K562 (cell line): ENCODE data around the gene GABARAP. TPM values are rescaled to one million over a fixed set of nuclear protein-coding genes. Genes with fewer than 3 reads are reported as not detected.

Experiments
- ATAC-seq: fragments of 200-7000 bp; cut with Tn5 transposase; 3 replicates; pipeline ENCODE4 v1.9.1; 2020; ENCODE audit warnings: moderate library complexity
- BruUV-seq: library from RNA; stranded (reverse); fragments of 400-500 nt; replicated peaks from 2 replicates; lab custom pipeline; 2021; lab: Mats Ljungman, UMichigan
- CTCF ChIA-PET: fragments of 300-600 bp; formaldehyde crosslinking; extraction: SDS; loops from one replicate; lab custom pipeline; 2021; ENCODE audit warnings: low intra/inter-chr PET ratio; lab: Yijun Ruan, JAX
- POLR2A ChIA-PET: fragments of 300-600, 350-650 bp; sonication (Branson Sonifier 250); formaldehyde crosslinking; extraction: SDS; loops from one replicate; lab custom pipeline; 2021; ENCODE audit warnings: antibody characterized with exemption, inconsistent platforms; lab: Yijun Ruan, JAX
- DNase-seq, 4 experiments: peaks; one replicate each; pipeline versions ENCODE4 v3.0.0 to v3.0.0-alpha.2; 2011 to 2018; ENCODE audit warnings: low spot score in 3 of 4, mixed read lengths in 3 of 4; ENCODE audit errors: extremely low read depth in 1 of 4
- FAIRE-seq: peaks from 2 replicates; lab custom pipeline; 2011; peaks lifted over from hg19 to GRCh38; lab: Jason Lieb, UNC
- H2AFZ ChIP-seq: 2 replicates; pipeline ENCODE4 v1.6.0; 2011; ENCODE audit warnings: low read depth, low read length, control low read depth, inconsistent platforms
- H3K27ac ChIP-seq: fragments of 200-600 bp; 3 replicates; pipeline ENCODE4 v1.8.0; 2011; ENCODE audit warnings: low read depth, mild to moderate bottlenecking, control low read depth, inconsistent platforms, low read length, moderate library complexity, mixed read lengths; ENCODE audit errors: extremely low read depth
- H3K27me3 ChIP-seq, 2 experiments: fragments of 300-600 bp in 1 of 2; 2 replicates in 1 of 2; 3 replicates in 1 of 2; pipeline versions ENCODE4 v1.6.0 to v1.8.0; 2011; ENCODE audit warnings: inconsistent platforms in 2 of 2, low read length in 2 of 2, mild to moderate bottlenecking in 1 of 2, mixed read lengths in 1 of 2, moderate library complexity in 1 of 2; ENCODE audit not compliant: control insufficient read depth in 2 of 2, insufficient read depth in 2 of 2
- H3K36me3 ChIP-seq: fragments of 300-600 bp; 3 replicates; pipeline ENCODE4 v1.8.0; 2011; ENCODE audit warnings: mild to moderate bottlenecking, low read length, inconsistent platforms; ENCODE audit not compliant: control insufficient read depth, insufficient read depth
- H3K4me1 ChIP-seq, 2 experiments: fragments of 200-600 bp in 1 of 2; replicated peaks in 1 of 2; 2 replicates in 1 of 2; 3 replicates in 1 of 2; pipeline versions ENCODE4 v1.5.1 to v1.8.0; 2011; ENCODE audit warnings: inconsistent platforms in 2 of 2, low read length in 2 of 2, mild to moderate bottlenecking in 1 of 2, mixed read lengths in 1 of 2, moderate library complexity in 1 of 2; ENCODE audit not compliant: control insufficient read depth in 2 of 2, insufficient read depth in 2 of 2
- H3K4me2 ChIP-seq: 2 replicates; pipeline ENCODE4 v1.6.1; 2011; ENCODE audit warnings: low read length, control low read depth, inconsistent platforms, mixed read lengths; ENCODE audit not compliant: insufficient read depth
- H3K4me3 ChIP-seq: fragments of 200-600 bp; sonication (generic), shearing (Covaris generic); 2 replicates; pipeline ENCODE4 v1.5.1; 2016; ENCODE audit warnings: control low read depth, inconsistent platforms
- H3K79me2 ChIP-seq: fragments of 200-600 bp; 3 replicates; pipeline ENCODE4 v1.8.0; 2011; ENCODE audit warnings: low read length, inconsistent platforms; ENCODE audit not compliant: control insufficient read depth, insufficient read depth
- H3K9ac ChIP-seq, 2 experiments: 2 replicates each; pipeline versions ENCODE4 v1.6.0 to v1.6.1; 2011; ENCODE audit warnings: low read depth in 2 of 2, low read length in 2 of 2, control low read depth in 1 of 2, inconsistent platforms in 1 of 2, mild to moderate bottlenecking in 1 of 2, mixed read lengths in 1 of 2; ENCODE audit not compliant: insufficient read depth in 1 of 2
- H3K9me1 ChIP-seq: one replicate; pipeline ENCODE4 v1.6.0; 2011; ENCODE audit warnings: inconsistent platforms, mild to moderate bottlenecking, low read length, moderate library complexity; ENCODE audit not compliant: control insufficient read depth, insufficient read depth
- H3K9me3 ChIP-seq: replicated peaks from 2 replicates; pipeline ENCODE4 v1.5.1; 2011; ENCODE audit warnings: low read depth, low read length, inconsistent platforms; ENCODE audit not compliant: control insufficient read depth, insufficient read depth
- H4K20me1 ChIP-seq: replicated peaks from 2 replicates; pipeline ENCODE4 v1.6.1; 2011; ENCODE audit warnings: low read length, inconsistent platforms, mixed read lengths; ENCODE audit not compliant: control insufficient read depth, insufficient read depth
- ARID4B ChIP-seq: sonication (generic); formaldehyde crosslinking; IDR thresholded peaks from 2 replicates; pipeline ENCODE4 v1.8.0; 2022; ENCODE audit warnings: mild to moderate bottlenecking, missing genetic modification reagents
- CAMTA2 ChIP-seq: fragments of 250-450 bp; sonication (Bioruptor Pico); conservative IDR thresholded peaks from 2 replicates; pipeline ENCODE4 v1.5.1; 2022
- CCAR2 ChIP-seq: fragments of 200-400 bp; formaldehyde crosslinking; IDR thresholded peaks from 2 replicates; pipeline ENCODE4 v1.6.1; 2017; ENCODE audit warnings: mild to moderate bottlenecking, low read depth, low read length
- DMBX1 ChIP-seq: fragments of 250-450 bp; sonication (Bioruptor Pico); IDR thresholded peaks from 2 replicates; pipeline ENCODE4 v1.8.0; 2022; ENCODE audit warnings: inconsistent platforms, mild to moderate bottlenecking, moderate library complexity, borderline replicate concordance
- HEY1 ChIP-seq: fragments of 250-450 bp; sonication (Bioruptor Pico); IDR thresholded peaks from 2 replicates; pipeline ENCODE4 v1.5.0; 2020; ENCODE audit warnings: mild to moderate bottlenecking, moderate library complexity, borderline replicate concordance
- POLR2G ChIP-seq: fragments of 200-400 bp; formaldehyde crosslinking; IDR thresholded peaks from 2 replicates; pipeline ENCODE4 v1.6.1; 2017; ENCODE audit warnings: low read depth, mild to moderate bottlenecking, antibody characterized with exemption, low read length, moderate library complexity
- RCOR1 ChIP-seq, 2 experiments: IDR thresholded peaks; 2 replicates each; pipeline ENCODE4 v1.6.1; 2012; ENCODE audit warnings: low read depth in 2 of 2, low read length in 2 of 2, borderline replicate concordance in 1 of 2, improper control_type of control experiment in 1 of 2
- ZNF12 ChIP-seq: sonication (generic); formaldehyde crosslinking; IDR thresholded peaks from 2 replicates; pipeline ENCODE4 v1.4.0; 2020; ENCODE audit warnings: mild to moderate bottlenecking, missing genetic modification reagents
- ZNF507 ChIP-seq: conservative IDR thresholded peaks from 2 replicates; pipeline ENCODE4 v1.6.1; 2017; ENCODE audit warnings: missing genetic modification characterization, missing compliant biosample characterization
- ZNF57 ChIP-seq: fragments of 450-650 bp; formaldehyde crosslinking; IDR thresholded peaks from 2 replicates; pipeline ENCODE4 v1.4.0; 2020; ENCODE audit warnings: mild to moderate bottlenecking, moderate library complexity
- WGBS: fragments of 100-300 bp; shearing (Covaris generic); methylation state at CpG from one replicate; pipeline ENCODE4 v1.1.6; 2016; ENCODE audit warnings: low coverage, mixed read lengths; ENCODE audit not compliant: insufficient coverage; ENCODE audit errors: missing lambda C conversion rate; 5-methylcytosine and 5-hydroxymethylcytosine counted together
- in situ Hi-C: fragments of 300-500 bp; cut with MboI; formaldehyde crosslinking; loops from 4 replicates; pipeline ENCODE4 v1.15.0; 2018; ENCODE audit warnings: inconsistent platforms, mixed read lengths
- intact Hi-C: fragments of 100-400 bp; cut with micrococcal nuclease; formaldehyde crosslinking; loops from 2 replicates; pipeline ENCODE4 v1.14.2; 2022
- polyA plus RNA-seq, 8 experiments: library from polyadenylated mRNA; depleted of rRNA in 4 of 8; stranded (reverse) in 5 of 8; unstranded in 3 of 8; fragments of >200 nt; fragmentation: Nextera tagmentation in 2 of 8; fragmentation: Illumina TruSeq in 1 of 8; extraction: Ambion mirVana in 2 of 8; extraction: Trizol in 1 of 8; gene quantifications; 2 replicates each; pipeline versions ENCODE4 v1.2.1 to v1.2.3, GENCODE V29; 2011 to 2014; ENCODE audit warnings: inconsistent platforms in 1 of 8, missing spikeins in 1 of 8
- total RNA-seq, 7 experiments: library from RNA; depleted of rRNA in 6 of 7; stranded (reverse); fragments of >200 nt in 6 of 7; fragmentation: Illumina TruSeq in 2 of 7; extraction: Trizol in 2 of 7; gene quantifications; 2 replicates each; pipeline versions ENCODE4 v1.2.1 to v1.2.3, GENCODE V29; 2011 to 2021; ENCODE audit warnings: low replicate concordance in 1 of 7

The GABARAP gene
- total and polyA plus RNA-seq, 9 of the 15 experiments (the other 6 are each of a cell fraction or from before 2014, with no cell fraction given): 47.5 to 373 (median 152) TPM

- ChIA-PET POLR2A (no interaction called here), CTCF (no interaction called here)
- H3K4me1 ChIP-seq: peaks cover 3 to 6% of the 10 kb centered on the region in 2 experiments; a peak in 3 of 5 replicates
- DNase-seq (no peak), FAIRE-seq (no peak), ATAC-seq (no peak)
- H3K9ac ChIP-seq: no peak overlapping the region
- H2AFZ ChIP-seq: no peak overlapping the region
- BruUV-seq: no TSS peak
- TF ChIP-seq CCAR2 (no peak), HEY1 (no peak)
- no peaks in the 10 kb centered on the region for H3K27me3 ChIP-seq
- H3K27ac ChIP-seq: no peak overlapping the region
- H3K36me3 ChIP-seq: peaks cover 11% of the 10 kb centered on the region; the same call in 1 of the 3 replicates
- intact Hi-C loops: no loop called here
- H3K79me2 ChIP-seq: no peaks in the 10 kb centered on the region
- H4K20me1 ChIP-seq: no peaks in the 10 kb centered on the region
- no peaks in the 10 kb centered on the region for H3K9me1 ChIP-seq
- in situ Hi-C loops: no loop called here
- no peak overlapping the region for H3K4me3 ChIP-seq
- no peaks in the 10 kb centered on the region for H3K9me3 ChIP-seq
- H3K4me2 ChIP-seq: no peak overlapping the region
- WGBS: 98% methylated on average over 7 of the region's 12 CpGs
Measured at GRCh38 chr17:7191069-7191468, 51.2 kb downstream of the GABARAP start.

GRCh38 chr17:7190276-7190917, 51.9 kb downstream of the GABARAP start:
- ChIA-PET POLR2A (no interaction called here), CTCF (no interaction called here)
- H3K4me1 ChIP-seq: peaks cover 3 to 6% of the 10 kb centered on the region in 2 experiments; a peak in 3 of 5 replicates
- H3K79me2 ChIP-seq: no peaks in the 10 kb centered on the region
- DNase-seq: no peak
- intact Hi-C loops: no loop called here
- FAIRE-seq: no peak
- H3K27me3 ChIP-seq: no peaks in the 10 kb centered on the region
- no peak overlapping the region for H3K27ac ChIP-seq
- no peak overlapping the region for H3K4me3 ChIP-seq
- in situ Hi-C loops: no loop called here
- H3K9me1 ChIP-seq: no peaks in the 10 kb centered on the region
- peaks cover 10% of the 10 kb centered on the region; the same call in 1 of the 3 replicates for H3K36me3 ChIP-seq
- no peak overlapping the region for H2AFZ ChIP-seq
- no peak overlapping the region for H3K9ac ChIP-seq
- 60% methylated on average over 1 of the region's 14 CpGs for WGBS
- no peaks in the 10 kb centered on the region for H3K9me3 ChIP-seq
- no peak for ATAC-seq
- BruUV-seq: no TSS peak
- no peak overlapping the region for H3K4me2 ChIP-seq
- H4K20me1 ChIP-seq: no peaks in the 10 kb centered on the region
- no peak for TF ChIP-seq POLR2G
- TF ChIP-seq ZNF57 (CRISPR knock-in tag): no peak
- no peak for TF ChIP-seq ZNF507
- no peak for TF ChIP-seq ZNF12 (CRISPR knock-in tag)
- TF ChIP-seq ARID4B (CRISPR knock-in tag): no peak
- no peak for TF ChIP-seq RCOR1 (IDR thresholded peaks at IDR 0.05; ENCODE audit: borderline replicate concordance in 1 of 2, low read depth in 2 of 2, low read length in 2 of 2)
- TF ChIP-seq CAMTA2: no peak
- TF ChIP-seq DMBX1 (CRISPR knock-in tag): no peak
